Activated gamma-delta T cell treated with anti-CD3 and anti-CD28 coated beads, Interleukin-2, amount 50 U/mL, for 16 hours (primary cell): ENCODE results near the gene PAPOLB.
"Not testable (repeated sequence)": the region's sequence is repeated elsewhere in the genome, so short reads cannot be mapped to it uniquely, and the experiment has no call there.

Experiments used
- DNase-seq: peaks from one replicate; pipeline ENCODE4 v3.0.0-alpha.2; 2020; ENCODE audit warnings: low read depth

PAPOLB gene

GRCh38 chr7:4861673-4862072 lies at the start of gene PAPOLB:
Gene PAPOLB (minus strand): TSS chr7:4862030. CDS start chr7:4861810, 220 bp downstream.
- DNase-seq = no peak

GRCh38 chr7:4911111-4911828 lies 49.4 kb upstream of the PAPOLB start:
- no peak for DNase-seq

GRCh38 chr7:4906682-4907081 lies 44.9 kb upstream of the PAPOLB start:
- no peak for DNase-seq

GRCh38 chr7:4905171-4905570 lies 43.3 kb upstream of the PAPOLB start:
- DNase-seq = no peak

GRCh38 chr7:4904346-4904745 lies 42.5 kb upstream of the PAPOLB start:
- DNase-seq = no peak

- DNase-seq = no peak
These were observed 33.9 kb upstream of the PAPOLB start for GRCh38 chr7:4895766-4896165.

- no peak for DNase-seq
These were observed 32.7 kb upstream of the PAPOLB start for GRCh38 chr7:4894482-4894881.

GRCh38 chr7:4893929-4894475 lies 32.2 kb upstream of the PAPOLB start:
- no peak for DNase-seq

GRCh38 chr7:4893188-4893587 lies 31.4 kb upstream of the PAPOLB start:
- DNase-seq = not testable (repeated sequence)

- DNase-seq = not testable (repeated sequence)
These were observed 29.7 kb upstream of the PAPOLB start for GRCh38 chr7:4891522-4891921.

- no peak for DNase-seq
These were observed 27.9 kb upstream of the PAPOLB start for GRCh38 chr7:4889682-4890081.

- DNase-seq = no peak
These were observed 26.3 kb upstream of the PAPOLB start for GRCh38 chr7:4888161-4888560.

- no peak for DNase-seq
These were observed 24.8 kb upstream of the PAPOLB start for GRCh38 chr7:4886671-4887070.

- no peak for DNase-seq
These were observed 23.5 kb upstream of the PAPOLB start for GRCh38 chr7:4885317-4885807.

GRCh38 chr7:4884164-4884563 lies 22.3 kb upstream of the PAPOLB start:
- no peak for DNase-seq

- DNase-seq = peak; percentile 69
These were observed 21.7 kb upstream of the PAPOLB start, which contains the start of gene RADIL for GRCh38 chr7:4883372-4884144. Gene RADIL (minus strand): TSS chr7:4883716. CDS start chr7:4878139, 5,577 bp downstream.

GRCh38 chr7:4883033-4883371 lies 21.2 kb upstream of the PAPOLB start:
- no peak for DNase-seq

- DNase-seq = no peak
These were observed 20.6 kb upstream of the PAPOLB start for GRCh38 chr7:4882169-4883032.

GRCh38 chr7:4880218-4880617 lies 18.4 kb upstream of the PAPOLB start:
- no peak for DNase-seq

- DNase-seq = no peak
These were observed 17.7 kb upstream of the PAPOLB start for GRCh38 chr7:4879396-4880081.
